ENCODE results near the gene PRPF38A.

GRCh38 chr1:52414942-52415341 is 10.5 kb downstream of the PRPF38A start:
- TF ChIP-seq ELF4 (IDR thresholded peaks at IDR 0.05): no peak
- no peak for TF ChIP-seq FOXM1 (IDR thresholded peaks at IDR 0.05; ENCODE audit: borderline replicate concordance)
- TF ChIP-seq BHLHE40 (IDR thresholded peaks at IDR 0.05; ENCODE audit: borderline replicate concordance): no peak
- no peak for TF ChIP-seq SP1 (IDR thresholded peaks at IDR 0.05)
- TF ChIP-seq ARNT (IDR thresholded peaks at IDR 0.05): no peak
- TF ChIP-seq, protein P1, sequence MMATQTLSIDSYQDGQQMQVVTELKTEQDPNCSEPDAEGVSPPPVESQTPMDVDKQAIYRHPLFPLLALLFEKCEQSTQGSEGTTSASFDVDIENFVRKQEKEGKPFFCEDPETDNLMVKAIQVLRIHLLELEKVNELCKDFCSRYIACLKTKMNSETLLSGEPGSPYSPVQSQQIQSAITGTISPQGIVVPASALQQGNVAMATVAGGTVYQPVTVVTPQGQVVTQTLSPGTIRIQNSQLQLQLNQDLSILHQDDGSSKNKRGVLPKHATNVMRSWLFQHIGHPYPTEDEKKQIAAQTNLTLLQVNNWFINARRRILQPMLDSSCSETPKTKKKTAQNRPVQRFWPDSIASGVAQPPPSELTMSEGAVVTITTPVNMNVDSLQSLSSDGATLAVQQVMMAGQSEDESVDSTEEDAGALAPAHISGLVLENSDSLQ (IDR thresholded peaks at IDR 0.05): no peak
- no peak for TF ChIP-seq FOXA1 (IDR thresholded peaks at IDR 0.05)
- TF ChIP-seq LEF1 (IDR thresholded peaks at IDR 0.05; ENCODE audit: borderline replicate concordance): no peak
- TF ChIP-seq HDGF (IDR thresholded peaks at IDR 0.05; ENCODE audit: borderline replicate concordance): no peak
- TF ChIP-seq NFRKB (IDR thresholded peaks at IDR 0.05): no peak
- TF ChIP-seq SUZ12 (IDR thresholded peaks at IDR 0.05): no peak
- no peak for TF ChIP-seq FOXK2 (IDR thresholded peaks at IDR 0.05)
- no peak for TF ChIP-seq ZNF384 (IDR thresholded peaks at IDR 0.05)
